ENCODE results near the gene UGT1A3. TPM values are rescaled to one million over a fixed set of nuclear protein-coding genes. Genes with fewer than 3 reads are reported as not detected.
"Not testable (repeated sequence)": the region's sequence is repeated elsewhere in the genome, so short reads cannot be mapped to it uniquely, and the experiment has no call there.

UGT1A3 gene
- total RNA-seq, 1 donor from 2014 or later, result not detected

- ATAC-seq (no peak), DNase-seq (no peak)
- H3K4me1 ChIP-seq, result no peaks in the 10 kb centered on the region
- no peak for TF ChIP-seq CTCF (IDR thresholded peaks at IDR 0.05)
- no peak within 1 kb of the TSS for H3K27ac ChIP-seq
- no peaks in the 10 kb centered on the region for H3K27me3 ChIP-seq (ENCODE audit: low read depth)
- H3K9me3 ChIP-seq, result no peaks in the 10 kb centered on the region
- H3K36me3 ChIP-seq, result no peaks in the 10 kb centered on the region
- intact Hi-C loops (cut with DNase I), result no loop called here
- H3K4me3 ChIP-seq, result no peak within 1 kb of the TSS
Observed at GRCh38 chr2:233718552-233718951, 10.3 kb upstream of the UGT1A3 start, which contains the start of gene UGT1A4. Gene UGT1A4, plus strand, starts transcription at chr2:233718736. Its CDS starts 85 bp downstream, at chr2:233718821.

- H3K4me3 ChIP-seq; ATAC-seq; H3K27ac ChIP-seq; H3K4me1 ChIP-seq; H3K9me3 ChIP-seq; H3K27me3 ChIP-seq (ENCODE audit: low read depth); H3K36me3 ChIP-seq; intact Hi-C loops (cut with DNase I); DNase-seq: not testable (repeated sequence)
Observed at GRCh38 chr2:233736868-233737653, 8.2 kb downstream of the UGT1A3 start.

GRCh38 chr2:233740870-233741269 lies 12.0 kb downstream of the UGT1A3 start:
- Histone ChIP-seq H3K9me3 (no peaks in the 10 kb centered on the region), H3K36me3 (no peaks in the 10 kb centered on the region), H3K4me1 (no peaks in the 10 kb centered on the region), H3K4me3 (no peak overlapping the region), H3K27ac (no peak overlapping the region), H3K27me3 (ENCODE audit: low read depth) (no peaks in the 10 kb centered on the region)
- intact Hi-C loops (cut with DNase I), result no loop called here
- ATAC-seq, result no peak
- DNase-seq, result no peak
- no peak for TF ChIP-seq CTCF (IDR thresholded peaks at IDR 0.05)

DNA sequence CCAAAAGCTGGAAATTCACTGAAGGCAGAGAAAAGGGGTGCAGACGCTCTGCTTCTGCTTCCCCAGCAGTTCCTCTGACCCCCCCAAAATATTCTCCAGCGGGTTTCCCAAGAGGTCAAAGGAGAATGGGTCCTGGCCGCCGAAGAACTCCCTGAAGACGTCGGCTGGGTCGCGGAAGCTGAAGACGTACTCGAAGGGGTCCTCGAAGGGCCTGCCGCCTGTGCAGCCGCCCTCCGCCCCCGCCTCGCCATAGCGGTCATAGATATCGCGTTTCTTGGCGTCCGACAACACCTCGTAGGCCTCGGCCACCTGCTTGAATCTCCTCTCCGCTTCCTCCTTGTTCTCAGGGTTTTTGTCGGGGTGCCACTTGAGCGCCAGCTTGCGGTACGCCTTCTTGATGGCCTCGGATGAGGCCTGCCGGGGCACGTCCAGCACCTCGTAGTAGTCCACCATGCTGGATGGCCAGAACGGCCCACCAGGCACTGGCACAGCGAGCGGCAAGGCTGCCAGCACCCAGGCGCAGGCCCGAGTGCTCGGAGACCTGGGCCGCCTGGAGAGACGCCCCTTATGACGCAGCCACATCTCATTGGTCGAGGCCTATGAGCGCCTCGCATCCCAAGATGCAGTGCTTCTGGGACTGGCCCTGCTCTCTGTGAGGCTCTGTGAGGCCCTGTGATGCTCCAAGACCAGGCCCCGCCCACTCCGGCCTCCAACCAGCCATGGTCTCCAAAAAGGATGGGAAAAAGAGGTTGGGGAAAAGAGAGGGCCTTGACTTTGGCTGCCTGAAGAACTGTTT lies 14.8 kb downstream of the UGT1A3 start:
- no peak for ATAC-seq
- no peak overlapping the region for H3K4me3 ChIP-seq
- H3K27ac ChIP-seq, result no peak overlapping the region
- H3K36me3 ChIP-seq, result no peaks in the 10 kb centered on the region
- no peaks in the 10 kb centered on the region for H3K9me3 ChIP-seq
- intact Hi-C loops (cut with DNase I), result no loop called here
- H3K4me1 ChIP-seq, result no peaks in the 10 kb centered on the region
- DNase-seq, result no peak
- no peaks in the 10 kb centered on the region for H3K27me3 ChIP-seq (ENCODE audit: low read depth)
- no peak for TF ChIP-seq CTCF (IDR thresholded peaks at IDR 0.05)

- DNase-seq (no peak), ATAC-seq (no peak)
- TF ChIP-seq CTCF (IDR thresholded peaks at IDR 0.05), result no peak
- Histone ChIP-seq H3K27ac (no peak overlapping the region), H3K4me1 (no peaks in the 10 kb centered on the region), H3K9me3 (no peaks in the 10 kb centered on the region), H3K4me3 (no peak overlapping the region), H3K27me3 (ENCODE audit: low read depth) (no peaks in the 10 kb centered on the region), H3K36me3 (no peaks in the 10 kb centered on the region)
- intact Hi-C loops (cut with DNase I), result no loop called here
Observed at GRCh38 chr2:233745073-233745755, 16.4 kb downstream of the UGT1A3 start.

- H3K4me3 ChIP-seq; DNase-seq; H3K9me3 ChIP-seq; H3K27me3 ChIP-seq (ENCODE audit: low read depth); ATAC-seq; H3K4me1 ChIP-seq; H3K27ac ChIP-seq; intact Hi-C loops (cut with DNase I); H3K36me3 ChIP-seq: not testable (repeated sequence)
Observed at GRCh38 chr2:233745838-233746237, 17.0 kb downstream of the UGT1A3 start.
